A549 (cell line): ENCODE results near the gene MMP15.

Source experiments
- CTCF ChIP-seq: fragments of >200 bp; sonication (Bioruptor Twin); formaldehyde crosslinking; IDR thresholded peaks from 3 replicates; pipeline ENCODE4 v1.5.1; 2016
- EP300 ChIP-seq, 2 experiments: fragments of >200 bp; sonication (Bioruptor Twin); formaldehyde crosslinking; IDR thresholded peaks; 2 replicates in 1 of 2; 3 replicates in 1 of 2; pipeline ENCODE4 v1.6.1; 2016 to 2017
- MAFK ChIP-seq: fragments of 450-650 bp; IDR thresholded peaks from 2 replicates; pipeline ENCODE4 v1.6.1; 2014; ENCODE audit not compliant: partially characterized antibody
- POLR2A ChIP-seq: IDR thresholded peaks from 2 replicates; pipeline ENCODE4 v1.6.1; 2012; ENCODE audit warnings: mild to moderate bottlenecking, low read length
- POLR2AphosphoS2 ChIP-seq: conservative IDR thresholded peaks from 2 replicates; pipeline ENCODE4 v1.6.1; 2012; ENCODE audit warnings: low read length, improper control_type of control experiment, inconsistent platforms
- RFX5 ChIP-seq: fragments of 450-650 bp; IDR thresholded peaks from 2 replicates; pipeline ENCODE4 v1.7.1; 2014; ENCODE audit warnings: antibody characterized with exemption, mild to moderate bottlenecking, moderate library complexity
- USF2 ChIP-seq: fragments of 450-650 bp; IDR thresholded peaks from 2 replicates; pipeline ENCODE4 v1.6.1; 2014; ENCODE audit warnings: antibody characterized with exemption
- TF ChIP-seq, protein P1 (sequence below): fragments of 250-450 bp; sonication (Bioruptor Pico); IDR thresholded peaks from 2 replicates; pipeline ENCODE4 v1.5.0; 2021; ENCODE audit warnings: mild to moderate bottlenecking, moderate library complexity, borderline replicate concordance

GRCh38 chr16:58048494-58049231 is 23.1 kb downstream of the MMP15 start:
- TF ChIP-seq POLR2AphosphoS2 (no peak), POLR2A (no peak), CTCF (no peak), USF2 (no peak), RFX5 (no peak), EP300 (IDR thresholded peaks at IDR 0.05) (no peak), MAFK (no peak)
- TF ChIP-seq, protein P1, sequence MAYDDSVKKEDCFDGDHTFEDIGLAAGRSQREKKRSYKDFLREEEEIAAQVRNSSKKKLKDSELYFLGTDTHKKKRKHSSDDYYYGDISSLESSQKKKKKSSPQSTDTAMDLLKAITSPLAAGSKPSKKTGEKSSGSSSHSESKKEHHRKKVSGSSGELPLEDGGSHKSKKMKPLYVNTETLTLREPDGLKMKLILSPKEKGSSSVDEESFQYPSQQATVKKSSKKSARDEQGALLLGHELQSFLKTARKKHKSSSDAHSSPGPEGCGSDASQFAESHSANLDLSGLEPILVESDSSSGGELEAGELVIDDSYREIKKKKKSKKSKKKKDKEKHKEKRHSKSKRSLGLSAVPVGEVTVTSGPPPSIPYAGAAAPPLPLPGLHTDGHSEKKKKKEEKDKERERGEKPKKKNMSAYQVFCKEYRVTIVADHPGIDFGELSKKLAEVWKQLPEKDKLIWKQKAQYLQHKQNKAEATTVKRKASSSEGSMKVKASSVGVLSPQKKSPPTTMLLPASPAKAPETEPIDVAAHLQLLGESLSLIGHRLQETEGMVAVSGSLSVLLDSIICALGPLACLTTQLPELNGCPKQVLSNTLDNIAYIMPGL (CRISPR knock-in tag): no peak
